DND-41 (cell line): ENCODE data around the gene GNAZ.

Experiments used
- ATAC-seq: fragments of 200-7000 bp; cut with Tn5 transposase; 3 replicates; pipeline ENCODE4 v1.9.1; 2021; ENCODE audit warnings: low read depth; ENCODE audit not compliant: insufficient read depth
- DNase-seq: peaks from one replicate; pipeline ENCODE4 v3.0.0-alpha.2; 2020
- H2AFZ ChIP-seq: 2 replicates; pipeline ENCODE4 v1.6.0; 2012; ENCODE audit warnings: low read depth, low read length
- H3K27ac ChIP-seq: 2 replicates; pipeline ENCODE4 v1.5.1; 2012; ENCODE audit warnings: low read length, inconsistent platforms
- H3K27me3 ChIP-seq: fragments of 200-600 bp; sonication (generic); 2 replicates; pipeline ENCODE4 v1.6.0; 2012; ENCODE audit warnings: low read length, mild to moderate bottlenecking, inconsistent platforms; ENCODE audit not compliant: insufficient read depth, poor library complexity
- H3K36me3 ChIP-seq: 2 replicates; pipeline ENCODE4 v1.5.1; 2012; ENCODE audit warnings: low read length, inconsistent platforms; ENCODE audit not compliant: insufficient read depth
- H3K4me1 ChIP-seq: 2 replicates; pipeline ENCODE4 v1.5.1; 2012; ENCODE audit warnings: mild to moderate bottlenecking, low read length; ENCODE audit not compliant: insufficient read depth
- H3K4me2 ChIP-seq: 2 replicates; pipeline ENCODE4 v1.6.0; 2012; ENCODE audit warnings: mild to moderate bottlenecking, moderate library complexity, low read length, inconsistent platforms; ENCODE audit not compliant: insufficient read depth
- H3K4me3 ChIP-seq, 2 experiments: fragments of 200-600 bp in 1 of 2; shearing (Covaris generic) in 1 of 2; 2 replicates each; pipeline ENCODE4 v1.5.1; 2012 to 2016; ENCODE audit warnings: inconsistent platforms in 2 of 2, low read length in 2 of 2, mild to moderate bottlenecking in 2 of 2, low read depth in 1 of 2, moderate library complexity in 1 of 2
- H3K79me2 ChIP-seq: 2 replicates; pipeline ENCODE4 v1.6.0; 2012; ENCODE audit warnings: low read length, inconsistent platforms; ENCODE audit not compliant: insufficient read depth
- H3K9ac ChIP-seq: 2 replicates; pipeline ENCODE4 v1.6.0; 2012; ENCODE audit warnings: low read depth, mild to moderate bottlenecking, inconsistent platforms, low read length, moderate library complexity
- H3K9me3 ChIP-seq: 2 replicates; pipeline ENCODE4 v1.5.1; 2012; ENCODE audit warnings: low read length, moderate library complexity, mild to moderate bottlenecking, inconsistent platforms; ENCODE audit not compliant: insufficient read depth, severe bottlenecking
- H4K20me1 ChIP-seq: 2 replicates; pipeline ENCODE4 v1.6.0; 2012; ENCODE audit warnings: low read length; ENCODE audit not compliant: insufficient read depth
- CTCF ChIP-seq: IDR thresholded peaks from 2 replicates; pipeline ENCODE4 v1.5.1; 2012; ENCODE audit warnings: borderline replicate concordance, low read length, moderate library complexity, mild to moderate bottlenecking; ENCODE audit not compliant: poor library complexity, severe bottlenecking; ENCODE audit errors: extremely low read depth
- EZH2 ChIP-seq: IDR thresholded peaks from 3 replicates; pipeline ENCODE4 v1.6.1; 2012; ENCODE audit warnings: borderline replicate concordance, low read depth, mild to moderate bottlenecking, moderate library complexity, low read length, inconsistent platforms; ENCODE audit not compliant: severe bottlenecking

GNAZ gene

GRCh38 chr22:23157560-23158515, 87.5 kb downstream of the GNAZ start:
- no peak overlapping the region for H3K27ac ChIP-seq
- H3K4me2 ChIP-seq: no peak overlapping the region
- ATAC-seq (no peak), DNase-seq (no peak)
- TF ChIP-seq CTCF: no peak
- no peak for TF ChIP-seq EZH2
- no peaks in the 10 kb centered on the region for H3K27me3 ChIP-seq
- H3K36me3 ChIP-seq: no peaks in the 10 kb centered on the region
- no peak overlapping the region for H3K9ac ChIP-seq
- H4K20me1 ChIP-seq: no peaks in the 10 kb centered on the region
- no peak overlapping the region for H3K4me3 ChIP-seq
- H2AFZ ChIP-seq: no peak overlapping the region
- H3K9me3 ChIP-seq: no peaks in the 10 kb centered on the region
- no peaks in the 10 kb centered on the region for H3K79me2 ChIP-seq
- H3K4me1 ChIP-seq: no peaks in the 10 kb centered on the region

- no peaks in the 10 kb centered on the region for H3K9me3 ChIP-seq
- H3K27me3 ChIP-seq: no peaks in the 10 kb centered on the region
- no peak overlapping the region for H2AFZ ChIP-seq
- TF ChIP-seq EZH2: no peak
- TF ChIP-seq CTCF: no peak
- no peak for DNase-seq
- no peak for ATAC-seq
- H3K27ac ChIP-seq: no peak overlapping the region
- no peak overlapping the region for H3K4me2 ChIP-seq
- H3K79me2 ChIP-seq: no peaks in the 10 kb centered on the region
- H3K4me3 ChIP-seq: no peak overlapping the region
- H3K4me1 ChIP-seq: no peaks in the 10 kb centered on the region
- H3K9ac ChIP-seq: no peak overlapping the region
- H3K36me3 ChIP-seq: no peaks in the 10 kb centered on the region
- H4K20me1 ChIP-seq: no peaks in the 10 kb centered on the region
These were observed 88.4 kb downstream of the GNAZ start for GRCh38 chr22:23158516-23159290.

GRCh38 chr22:23159291-23159630, 88.9 kb downstream of the GNAZ start:
- H3K4me3 ChIP-seq: no peak overlapping the region
- H3K27me3 ChIP-seq: no peaks in the 10 kb centered on the region
- ATAC-seq (no peak), DNase-seq (no peak)
- TF ChIP-seq CTCF: no peak
- TF ChIP-seq EZH2: no peak
- no peak overlapping the region for H3K9ac ChIP-seq
- no peak overlapping the region for H2AFZ ChIP-seq
- H3K4me2 ChIP-seq: no peak overlapping the region
- no peaks in the 10 kb centered on the region for H4K20me1 ChIP-seq
- H3K4me1 ChIP-seq: no peaks in the 10 kb centered on the region
- H3K79me2 ChIP-seq: no peaks in the 10 kb centered on the region
- H3K27ac ChIP-seq: no peak overlapping the region
- no peaks in the 10 kb centered on the region for H3K9me3 ChIP-seq
- H3K36me3 ChIP-seq: no peaks in the 10 kb centered on the region
